ENCODE results near the gene MDM1.

DNA sequence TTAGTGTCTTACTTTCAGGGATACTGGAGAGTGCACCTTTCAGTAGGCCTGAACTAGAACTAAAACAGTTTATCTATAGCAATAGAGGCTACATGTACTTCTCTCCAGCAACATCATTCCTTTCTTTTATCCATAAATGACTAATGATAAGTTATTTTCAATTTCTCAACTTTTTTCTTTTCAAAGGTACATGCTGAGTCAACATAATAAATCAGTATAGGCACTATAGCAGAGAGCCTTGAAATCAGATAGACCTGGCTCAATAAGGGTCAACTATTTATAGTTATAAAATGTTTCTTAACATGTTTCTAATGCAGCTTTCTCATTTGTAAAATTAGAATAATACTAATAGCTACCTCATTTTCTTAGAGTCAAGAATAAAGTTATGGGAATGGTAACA lies 84.4 kb downstream of the MDM1 start:
- TF ChIP-seq CTCF (IDR thresholded peaks at IDR 0.05; ENCODE audit: low read depth, low read length, missing input control) (no peak), REST (IDR thresholded peaks at IDR 0.05) (no peak), MAX (IDR thresholded peaks at IDR 0.05) (no peak), RAD21 (IDR thresholded peaks at IDR 0.05) (no peak), RXRA (IDR thresholded peaks at IDR 0.05) (no peak), FOXA1 (IDR thresholded peaks at IDR 0.05) (no peak), GABPA (IDR thresholded peaks at IDR 0.05 in 1 of 2, conservative IDR thresholded peaks at IDR 0.05 in 1 of 2) (no peak), HNF4G (IDR thresholded peaks at IDR 0.05) (no peak), NR2F2 (IDR thresholded peaks at IDR 0.05) (no peak), TAF1 (conservative IDR thresholded peaks at IDR 0.05) (no peak), ATF3 (IDR thresholded peaks at IDR 0.05) (no peak), YY1 (IDR thresholded peaks at IDR 0.05) (no peak), SP1 (IDR thresholded peaks at IDR 0.05) (no peak)
